Mesodermal cell (in vitro differentiated cells): ENCODE measurements around the gene CARS1.
A peak's percentile ranks its signal among the peaks of the same experiment; 100 is the strongest.

Experiments
- H3K27ac ChIP-seq: 2 replicates; pipeline ENCODE4 v1.7.0; 2013; ENCODE audit warnings: mild to moderate bottlenecking, low read depth, low read length, moderate library complexity; ENCODE audit not compliant: severe bottlenecking
- H3K36me3 ChIP-seq: 2 replicates; pipeline ENCODE4 v1.7.1; 2013; ENCODE audit warnings: mild to moderate bottlenecking, low read length, moderate library complexity; ENCODE audit not compliant: control insufficient read depth, insufficient read depth
- H3K4me1 ChIP-seq: one replicate; pipeline ENCODE4 v1.7.1; 2013; ENCODE audit warnings: mild to moderate bottlenecking, low read length; ENCODE audit not compliant: insufficient read depth, control insufficient read depth, poor library complexity, severe bottlenecking
- H3K4me3 ChIP-seq: 2 replicates; pipeline ENCODE4 v1.7.0; 2013; ENCODE audit warnings: low read length, control low read depth, mild to moderate bottlenecking; ENCODE audit not compliant: insufficient read depth, poor library complexity, severe bottlenecking; ENCODE audit errors: extremely low read depth
- H3K9me3 ChIP-seq: 2 replicates; pipeline ENCODE4 v1.7.1; 2013; ENCODE audit warnings: mild to moderate bottlenecking, low read length, moderate library complexity; ENCODE audit not compliant: control insufficient read depth
- WGBS, 2 experiments: methylation state at CpG; one replicate each; pipeline ENCODE4 v1.1.5; 2013; ENCODE audit warnings: missing lambda C conversion rate in 2 of 2; ENCODE audit not compliant: insufficient coverage in 2 of 2; 5-methylcytosine and 5-hydroxymethylcytosine counted together

CARS1 gene

DNA sequence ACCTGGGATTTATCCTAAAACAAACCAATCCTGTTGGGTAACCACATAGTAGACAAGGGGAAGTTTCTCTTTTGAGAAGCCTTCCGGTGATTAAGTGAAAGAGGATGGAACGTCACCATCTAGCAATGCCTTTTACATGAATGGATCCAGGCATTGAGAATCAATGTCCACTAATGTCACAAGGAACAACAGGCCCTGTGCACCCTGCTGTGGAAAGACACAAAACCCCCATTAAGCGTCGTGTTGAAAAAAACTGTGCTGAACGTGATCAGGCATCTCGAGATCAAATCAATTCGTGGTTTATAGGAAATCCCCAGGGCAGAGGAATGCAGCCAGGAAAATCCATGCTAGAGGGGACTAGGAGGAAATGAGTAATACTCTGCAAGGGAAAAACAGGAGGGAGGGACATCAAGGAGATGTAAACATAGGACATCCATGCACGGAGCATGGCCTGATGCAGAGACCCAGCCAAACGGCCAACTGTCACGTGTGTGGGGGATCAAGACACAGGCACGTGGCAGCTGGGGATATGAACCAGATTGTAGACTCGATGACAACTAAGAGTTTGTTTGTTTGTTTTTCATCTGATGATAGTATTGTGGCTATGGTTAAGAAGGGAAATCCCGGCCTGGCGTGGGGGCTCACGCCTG, 38.6 kb upstream of the CARS1 start:
- peaks cover 11% of the 10 kb centered on the region for H3K36me3 ChIP-seq
- peak overlapping the region; percentile 82 for H3K27ac ChIP-seq
- whole genome bisulfite sequencing, 2 experiments = 62 to 69% methylated on average over 12 to 13 of the region's 15 CpGs
- H3K4me3 ChIP-seq = no peak overlapping the region
- no peaks in the 10 kb centered on the region for H3K9me3 ChIP-seq
- H3K4me1 ChIP-seq = peaks cover 8% of the 10 kb centered on the region

GRCh38 chr11:3094223-3094824, 37.1 kb upstream of the CARS1 start:
- Histone ChIP-seq H3K36me3 (peaks cover 6% of the 10 kb centered on the region), H3K4me3 (no peak overlapping the region), H3K9me3 (no peaks in the 10 kb centered on the region), H3K27ac (no peak overlapping the region), H3K4me1 (peaks cover 8% of the 10 kb centered on the region)
- WGBS, 2 experiments = 93 to 94% methylated on average over 18 to 20 of the region's 21 CpGs

GRCh38 chr11:3093281-3094191, 36.3 kb upstream of the CARS1 start:
- Histone ChIP-seq H3K27ac (no peak overlapping the region), H3K4me3 (no peak overlapping the region), H3K9me3 (no peaks in the 10 kb centered on the region), H3K4me1 (peaks cover 8% of the 10 kb centered on the region), H3K36me3 (no peaks in the 10 kb centered on the region)
- 90 to 92% methylated on average over 31 to 35 of the region's 36 CpGs for WGBS, 2 experiments

DNA sequence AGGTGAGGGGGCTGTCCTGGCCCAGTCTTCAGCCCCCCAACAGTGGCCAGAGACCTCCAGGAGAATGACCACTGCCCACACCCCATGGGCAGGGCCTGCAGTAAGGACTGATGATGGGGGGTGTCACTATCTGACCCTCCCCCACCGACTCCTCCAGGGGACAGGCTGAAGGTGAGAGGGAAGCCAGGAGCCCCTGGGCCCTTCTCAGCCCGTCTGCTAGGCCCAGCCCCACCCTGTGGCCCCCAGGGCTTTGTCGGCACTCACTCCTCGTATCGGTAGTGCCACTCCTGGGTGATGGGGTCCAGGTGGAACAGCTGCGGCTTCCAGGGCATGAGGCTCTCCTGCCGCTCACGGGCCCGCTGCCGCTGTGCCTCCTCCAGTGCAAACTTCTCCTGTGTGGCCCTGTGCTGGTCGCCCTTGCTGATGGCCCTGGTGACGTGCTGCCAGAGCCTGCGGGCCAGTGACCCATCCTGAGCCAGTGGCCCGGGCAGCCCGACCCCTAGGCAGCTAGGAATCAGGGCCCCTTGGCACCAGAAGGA, 35.4 kb upstream of the CARS1 start:
- peaks cover 8% of the 10 kb centered on the region for H3K4me1 ChIP-seq
- H3K4me3 ChIP-seq = no peak overlapping the region
- no peaks in the 10 kb centered on the region for H3K36me3 ChIP-seq
- no peak overlapping the region for H3K27ac ChIP-seq
- 93 to 96% methylated on average over 13 to 15 of the region's 15 CpGs for WGBS, 2 experiments
- no peaks in the 10 kb centered on the region for H3K9me3 ChIP-seq

DNA sequence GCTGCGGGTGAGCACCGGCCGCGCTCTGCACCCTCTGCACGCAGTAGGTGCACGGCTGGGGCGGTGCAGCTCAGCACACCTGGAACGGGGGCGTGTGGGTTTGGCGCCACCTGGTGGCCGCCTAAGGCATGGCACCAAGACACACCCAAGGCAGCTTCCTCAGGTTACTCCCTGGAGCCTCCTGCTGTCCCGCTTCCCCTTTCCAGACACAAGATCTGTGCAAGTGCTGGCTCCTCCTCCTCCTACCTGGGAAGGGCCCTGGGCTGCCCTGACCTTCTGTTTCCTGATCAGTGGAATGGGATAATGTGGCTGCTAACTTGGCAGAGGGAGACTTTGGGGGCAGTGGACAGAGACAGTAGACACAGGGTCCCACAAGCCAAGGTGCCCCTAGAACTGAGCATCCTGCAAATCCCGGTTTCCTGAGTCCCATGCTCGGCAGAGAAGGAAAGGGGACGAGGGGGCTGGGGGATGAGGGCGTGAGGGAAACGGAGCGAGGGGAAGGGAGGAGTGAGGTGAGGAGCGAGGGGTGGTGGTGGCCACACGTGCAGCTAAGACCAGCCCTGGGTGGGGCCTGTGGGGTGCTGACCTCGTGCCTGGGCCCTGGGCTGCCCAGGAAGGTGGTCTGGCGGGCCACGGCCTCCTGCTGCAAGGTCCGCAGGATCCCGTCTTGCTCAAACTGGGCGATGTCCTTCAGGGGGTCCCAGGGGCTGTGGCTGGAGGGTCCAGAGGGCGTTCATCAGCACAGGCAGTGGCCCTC, 34.8 kb upstream of the CARS1 start:
- Histone ChIP-seq H3K27ac (no peak overlapping the region), H3K9me3 (no peaks in the 10 kb centered on the region), H3K4me1 (peaks cover 8% of the 10 kb centered on the region), H3K4me3 (no peak overlapping the region), H3K36me3 (no peaks in the 10 kb centered on the region)
- WGBS, 2 experiments = 45 to 50% methylated on average over 23 to 26 of the region's 27 CpGs

- no peak overlapping the region for H3K27ac ChIP-seq
- WGBS, 2 experiments = 75 to 79% methylated on average over 12 to 14 of the region's 14 CpGs
- no peaks in the 10 kb centered on the region for H3K36me3 ChIP-seq
- peaks cover 8% of the 10 kb centered on the region for H3K4me1 ChIP-seq
- H3K9me3 ChIP-seq = no peaks in the 10 kb centered on the region
- H3K4me3 ChIP-seq = no peak overlapping the region
These were observed 34.0 kb upstream of the CARS1 start for GRCh38 chr11:3091081-3091845.

GRCh38 chr11:3090096-3090901, 33.1 kb upstream of the CARS1 start:
- Histone ChIP-seq H3K4me1 (peaks cover 3% of the 10 kb centered on the region), H3K27ac (no peak overlapping the region), H3K4me3 (no peak overlapping the region), H3K9me3 (no peaks in the 10 kb centered on the region), H3K36me3 (no peaks in the 10 kb centered on the region)
- WGBS, 2 experiments = 96% methylated on average over 11 of the region's 13 CpGs

GRCh38 chr11:3089236-3090061, 32.2 kb upstream of the CARS1 start:
- 91 to 94% methylated on average over 18 to 23 of the region's 25 CpGs for WGBS, 2 experiments
- Histone ChIP-seq H3K4me3 (no peak overlapping the region), H3K9me3 (no peaks in the 10 kb centered on the region), H3K27ac (no peak overlapping the region), H3K36me3 (no peaks in the 10 kb centered on the region), H3K4me1 (no peaks in the 10 kb centered on the region)

- Histone ChIP-seq H3K9me3 (no peaks in the 10 kb centered on the region), H3K4me3 (no peak overlapping the region), H3K4me1 (no peaks in the 10 kb centered on the region), H3K36me3 (no peaks in the 10 kb centered on the region), H3K27ac (no peak overlapping the region)
- WGBS, 2 experiments = 95 to 96% methylated on average over 14 of the region's 14 CpGs
These were observed 31.6 kb upstream of the CARS1 start for GRCh38 chr11:3088806-3089205.
